Measurements from ENCODE around the gene SNAPC2.

DNA sequence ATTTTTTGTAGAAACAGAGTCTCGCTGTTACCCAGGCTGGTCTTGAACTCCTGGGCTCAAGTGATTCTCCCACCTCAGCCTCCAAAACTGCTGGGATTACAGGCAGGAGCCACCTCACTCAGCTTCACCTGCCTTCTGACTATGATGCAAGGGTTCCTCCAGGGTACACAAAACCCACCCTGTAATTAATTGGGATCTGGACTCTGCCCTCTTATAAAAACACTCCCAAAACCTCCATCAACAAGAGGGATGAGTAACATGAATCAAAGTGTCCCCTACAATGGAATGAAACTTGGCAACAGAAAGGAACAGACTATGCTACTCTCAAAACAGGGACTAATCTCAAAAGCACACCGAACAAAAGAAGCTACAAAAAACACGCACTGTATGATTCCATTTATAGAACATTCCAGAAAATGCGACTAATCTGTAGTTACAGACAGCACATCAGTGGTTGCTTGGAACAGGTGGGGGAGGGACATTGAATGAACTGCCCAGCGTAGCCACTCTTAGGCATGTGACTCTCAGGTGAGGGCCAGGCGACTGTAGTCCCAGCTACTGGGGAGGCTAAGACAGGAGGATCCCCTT is 42.8 kb upstream of the SNAPC2 start:
- TF ChIP-seq, protein P1, sequence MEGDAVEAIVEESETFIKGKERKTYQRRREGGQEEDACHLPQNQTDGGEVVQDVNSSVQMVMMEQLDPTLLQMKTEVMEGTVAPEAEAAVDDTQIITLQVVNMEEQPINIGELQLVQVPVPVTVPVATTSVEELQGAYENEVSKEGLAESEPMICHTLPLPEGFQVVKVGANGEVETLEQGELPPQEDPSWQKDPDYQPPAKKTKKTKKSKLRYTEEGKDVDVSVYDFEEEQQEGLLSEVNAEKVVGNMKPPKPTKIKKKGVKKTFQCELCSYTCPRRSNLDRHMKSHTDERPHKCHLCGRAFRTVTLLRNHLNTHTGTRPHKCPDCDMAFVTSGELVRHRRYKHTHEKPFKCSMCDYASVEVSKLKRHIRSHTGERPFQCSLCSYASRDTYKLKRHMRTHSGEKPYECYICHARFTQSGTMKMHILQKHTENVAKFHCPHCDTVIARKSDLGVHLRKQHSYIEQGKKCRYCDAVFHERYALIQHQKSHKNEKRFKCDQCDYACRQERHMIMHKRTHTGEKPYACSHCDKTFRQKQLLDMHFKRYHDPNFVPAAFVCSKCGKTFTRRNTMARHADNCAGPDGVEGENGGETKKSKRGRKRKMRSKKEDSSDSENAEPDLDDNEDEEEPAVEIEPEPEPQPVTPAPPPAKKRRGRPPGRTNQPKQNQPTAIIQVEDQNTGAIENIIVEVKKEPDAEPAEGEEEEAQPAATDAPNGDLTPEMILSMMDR (IDR thresholded peaks at IDR 0.05): no peak
- TF ChIP-seq EP300 (IDR thresholded peaks at IDR 0.05) (no peak), POLR2AphosphoS5 (IDR thresholded peaks at IDR 0.05) (no peak)
